ENCODE results near the gene AQP1.
A peak's percentile ranks its signal among the peaks of the same experiment; 100 is the strongest.

The AQP1 gene

GRCh38 chr7:30907527-30908267 lies 4.0 kb upstream of the AQP1 start:
- no peak for DNase-seq

- no peak for DNase-seq
Observed at GRCh38 chr7:30908681-30909080, 3.0 kb upstream of the AQP1 start.

GRCh38 chr7:30909431-30909830 lies 2.2 kb upstream of the AQP1 start:
- DNase-seq: no peak

- no peak for DNase-seq
Observed at GRCh38 chr7:30910411-30911073, 1.1 kb upstream of the AQP1 start.

GRCh38 chr7:30911133-30911532 lies 520 bp upstream of the AQP1 start:
- DNase-seq: no peak

- DNase-seq: no peak
Observed at GRCh38 chr7:30912021-30912730, 523 bp downstream of the AQP1 start.

- no peak for DNase-seq
Observed at GRCh38 chr7:30912731-30912985, 1.0 kb downstream of the AQP1 start.

GRCh38 chr7:30912986-30913811 lies 1.5 kb downstream of the AQP1 start:
- DNase-seq: no peak

- no peak for DNase-seq
Observed at GRCh38 chr7:30913821-30914515, 2.3 kb downstream of the AQP1 start.

- DNase-seq: no peak
Observed at GRCh38 chr7:30914596-30914995, 2.9 kb downstream of the AQP1 start.

GRCh38 chr7:30915005-30915601 lies 3.5 kb downstream of the AQP1 start:
- no peak for DNase-seq

- DNase-seq: no peak
Observed at GRCh38 chr7:30915751-30916150, 4.1 kb downstream of the AQP1 start.

GRCh38 chr7:30916255-30916654 lies 4.6 kb downstream of the AQP1 start:
- DNase-seq: no peak

GRCh38 chr7:30916767-30917166 lies 5.1 kb downstream of the AQP1 start:
- no peak for DNase-seq

GRCh38 chr7:30917216-30917893 lies 5.7 kb downstream of the AQP1 start:
- no peak for DNase-seq

- DNase-seq: no peak
Observed at GRCh38 chr7:30918676-30919075, 7.0 kb downstream of the AQP1 start.

- DNase-seq: no peak
Observed at GRCh38 chr7:30920021-30920583, 8.4 kb downstream of the AQP1 start.

GRCh38 chr7:30920584-30921539 lies 9.2 kb downstream of the AQP1 start:
- peak; percentile 3 for DNase-seq

- DNase-seq: no peak
Observed at GRCh38 chr7:30921540-30922401, 10.1 kb downstream of the AQP1 start.
